ENCODE results near the gene MCTP1. TPM values are rescaled to one million over a fixed set of nuclear protein-coding genes. Genes with fewer than 3 reads are reported as not detected.

The MCTP1 gene
- polyA plus RNA-seq, 1 donor from 2014 or later = 1.9 TPM

GRCh38 chr5:94928891-94929290 is 356.0 kb downstream of the MCTP1 start:
- H3K9ac ChIP-seq (ENCODE audit: low read length) = no peak overlapping the region
- TF ChIP-seq POLR2AphosphoS5 (IDR thresholded peaks at IDR 0.05) (no peak), EZH2 (IDR thresholded peaks at IDR 0.05; ENCODE audit: borderline replicate concordance, insufficient read depth, low read length, poor library complexity, severe bottlenecking) (no peak), CTCF (IDR thresholded peaks at IDR 0.05; ENCODE audit: poor library complexity, severe bottlenecking) (no peak), RAD21 (conservative IDR thresholded peaks at IDR 0.05) (no peak), TAF1 (IDR thresholded peaks at IDR 0.05; ENCODE audit: low read depth) (no peak), REST (IDR thresholded peaks at IDR 0.05; ENCODE audit: borderline replicate concordance) (no peak), MXI1 (conservative IDR thresholded peaks at IDR 0.05; ENCODE audit: poor library complexity, severe bottlenecking) (no peak)
- H3K4me2 ChIP-seq (ENCODE audit: low read length) = no peak overlapping the region
- no peaks in the 10 kb centered on the region for H3K9me2 ChIP-seq (ENCODE audit: insufficient read depth, low read length)
- no peaks in the 10 kb centered on the region for H3K36me3 ChIP-seq (ENCODE audit: insufficient read depth, low read length)
- H4K20me1 ChIP-seq (ENCODE audit: insufficient read depth) = no peaks in the 10 kb centered on the region
- no peaks in the 10 kb centered on the region for H3K9me3 ChIP-seq (ENCODE audit: low read length)
- H3K27me3 ChIP-seq (ENCODE audit: insufficient read depth, low read depth, low read length) = no peaks in the 10 kb centered on the region
- H3K79me2 ChIP-seq (replicated peaks; ENCODE audit: insufficient read depth, low read length) = no peaks in the 10 kb centered on the region
- no peak overlapping the region for H3K27ac ChIP-seq (ENCODE audit: low read length)
- no peak overlapping the region for H2AFZ ChIP-seq (ENCODE audit: low read depth, low read length)
- H3F3A ChIP-seq (ENCODE audit: insufficient read depth, low read length, poor library complexity, severe bottlenecking) = no peaks in the 10 kb centered on the region
- no peak overlapping the region for H3K4me3 ChIP-seq (ENCODE audit: low read length)

GRCh38 chr5:94920570-94920969 is 364.3 kb downstream of the MCTP1 start:
- Histone ChIP-seq H3K27me3 (ENCODE audit: insufficient read depth, low read depth, low read length) (no peaks in the 10 kb centered on the region), H3K27ac (ENCODE audit: low read length) (no peak overlapping the region), H4K20me1 (ENCODE audit: insufficient read depth) (no peaks in the 10 kb centered on the region), H3K4me3 (ENCODE audit: low read length) (no peak overlapping the region), H3F3A (ENCODE audit: insufficient read depth, low read length, poor library complexity, severe bottlenecking) (no peaks in the 10 kb centered on the region), H3K9me2 (ENCODE audit: insufficient read depth, low read length) (no peaks in the 10 kb centered on the region), H3K9me3 (ENCODE audit: low read length) (no peaks in the 10 kb centered on the region), H3K9ac (ENCODE audit: low read length) (no peak overlapping the region), H3K36me3 (ENCODE audit: insufficient read depth, low read length) (no peaks in the 10 kb centered on the region), H3K4me2 (ENCODE audit: low read length) (no peak overlapping the region), H2AFZ (ENCODE audit: low read depth, low read length) (no peak overlapping the region), H3K79me2 (replicated peaks; ENCODE audit: insufficient read depth, low read length) (no peaks in the 10 kb centered on the region)
- TF ChIP-seq EZH2 (IDR thresholded peaks at IDR 0.05; ENCODE audit: borderline replicate concordance, insufficient read depth, low read length, poor library complexity, severe bottlenecking) (no peak), POLR2AphosphoS5 (IDR thresholded peaks at IDR 0.05) (no peak), MXI1 (conservative IDR thresholded peaks at IDR 0.05; ENCODE audit: poor library complexity, severe bottlenecking) (no peak), RAD21 (conservative IDR thresholded peaks at IDR 0.05) (no peak), SMC3 (conservative IDR thresholded peaks at IDR 0.05; ENCODE audit: poor library complexity) (no peak), CTCF (IDR thresholded peaks at IDR 0.05; ENCODE audit: poor library complexity, severe bottlenecking) (no peak), TAF1 (IDR thresholded peaks at IDR 0.05; ENCODE audit: low read depth) (no peak), REST (IDR thresholded peaks at IDR 0.05; ENCODE audit: borderline replicate concordance) (no peak), EP300 (conservative IDR thresholded peaks at IDR 0.05; ENCODE audit: poor library complexity, severe bottlenecking) (no peak)

Measured in neural cell (in vitro differentiated cells).